SK-N-SH (cell line): ENCODE measurements around the gene NF2. TPM values are rescaled to one million over a fixed set of nuclear protein-coding genes. Genes with fewer than 3 reads are reported as not detected.

Source experiments
- CTCF ChIA-PET: fragments of 300-600, 350-600 bp; formaldehyde crosslinking; extraction: SDS; loops from one replicate; lab custom pipeline; 2021; lab: Yijun Ruan, JAX
- POLR2A ChIA-PET: fragments of 350-600 bp; sonication (Branson Sonifier 250); formaldehyde crosslinking; extraction: SDS; loops from one replicate; lab custom pipeline; 2020; ENCODE audit warnings: antibody characterized with exemption, inconsistent platforms; lab: Yijun Ruan, JAX
- DNase-seq: peaks from one replicate; pipeline ENCODE4 v3.0.0; 2012
- H2AFZ ChIP-seq: fragments of 200-600 bp; sonication (generic); 2 replicates; pipeline ENCODE4 v1.8.1; 2016; ENCODE audit warnings: antibody characterized with exemption, mild to moderate bottlenecking, low read depth
- H3F3A ChIP-seq: fragments of 200-600 bp; sonication (generic); replicated peaks from 2 replicates; pipeline ENCODE3; 2016; ENCODE audit warnings: antibody characterized with exemption, mild to moderate bottlenecking; ENCODE audit not compliant: insufficient read depth
- H3K27ac ChIP-seq, 2 experiments: fragments of 200-500 bp in 1 of 2; fragments of 200-600 bp in 1 of 2; sonication (Bioruptor generic) in 1 of 2; sonication (generic), shearing (Covaris generic) in 1 of 2; 2 replicates each; pipeline versions ENCODE4 v1.5.1 to v1.6.1; 2014 to 2016; ENCODE audit warnings: low read depth in 2 of 2, inconsistent platforms in 1 of 2, low read length in 1 of 2, mild to moderate bottlenecking in 1 of 2, mixed read lengths in 1 of 2
- H3K27me3 ChIP-seq: fragments of 200-600 bp; sonication (generic), shearing (Covaris generic); 2 replicates; pipeline ENCODE4 v1.6.1; 2016; ENCODE audit warnings: mixed run types; ENCODE audit not compliant: insufficient read depth
- H3K36me3 ChIP-seq, 2 experiments: fragments of 200-500 bp in 1 of 2; fragments of 200-600 bp in 1 of 2; sonication (Bioruptor generic) in 1 of 2; sonication (generic) in 1 of 2; replicated peaks in 1 of 2; 2 replicates each; pipeline versions ENCODE3 to v1.5.1; 2014 to 2016; ENCODE audit warnings: low read length in 1 of 2, mild to moderate bottlenecking in 1 of 2; ENCODE audit not compliant: insufficient read depth in 2 of 2, control insufficient read depth in 1 of 2
- H3K4me1 ChIP-seq, 2 experiments: fragments of 200-500 bp in 1 of 2; fragments of 200-600 bp in 1 of 2; sonication (Bioruptor generic) in 1 of 2; sonication (generic), shearing (Covaris generic) in 1 of 2; 2 replicates each; pipeline versions ENCODE4 v1.5.1 to v1.6.1; 2014 to 2016; ENCODE audit warnings: low read depth in 1 of 2, low read length in 1 of 2, mixed run types in 1 of 2; ENCODE audit not compliant: insufficient read depth in 2 of 2, control insufficient read depth in 1 of 2
- H3K4me2 ChIP-seq: fragments of 200-600 bp; sonication (generic), shearing (Covaris generic); 2 replicates; pipeline ENCODE4 v1.6.1; 2017; ENCODE audit warnings: mixed run types
- H3K4me3 ChIP-seq, 2 experiments: fragments of 200-500 bp in 1 of 2; fragments of 200-600 bp in 1 of 2; sonication (Bioruptor generic) in 1 of 2; sonication (generic), shearing (Covaris generic) in 1 of 2; 2 replicates each; pipeline versions ENCODE4 v1.5.1 to v1.8.1; 2014 to 2016; ENCODE audit warnings: low read depth in 2 of 2, inconsistent platforms in 1 of 2, low read length in 1 of 2, mild to moderate bottlenecking in 1 of 2, mixed read lengths in 1 of 2, moderate library complexity in 1 of 2
- H3K79me2 ChIP-seq: fragments of 200-600 bp; sonication (generic); 2 replicates; pipeline ENCODE4 v1.8.1; 2017; ENCODE audit warnings: mild to moderate bottlenecking; ENCODE audit not compliant: insufficient read depth
- H3K9ac ChIP-seq: fragments of 200-600 bp; sonication (generic); 2 replicates; pipeline ENCODE4 v1.6.1; 2017; ENCODE audit warnings: mixed run types
- H3K9me2 ChIP-seq: fragments of 200-600 bp; sonication (generic); 2 replicates; pipeline ENCODE4 v1.6.1; 2017; ENCODE audit warnings: mixed run types
- H3K9me3 ChIP-seq: fragments of 200-600 bp; sonication (generic); 2 replicates; pipeline ENCODE4 v1.6.1; 2017; ENCODE audit warnings: mixed run types, mild to moderate bottlenecking, moderate library complexity
- H4K20me1 ChIP-seq: fragments of 200-600 bp; sonication (generic); 2 replicates; pipeline ENCODE4 v1.6.1; 2017; ENCODE audit warnings: mild to moderate bottlenecking, mixed run types; ENCODE audit not compliant: insufficient read depth
- CHD2 ChIP-seq: fragments of 150-350 bp; IDR thresholded peaks from 2 replicates; pipeline ENCODE4 v1.6.1; 2018; ENCODE audit warnings: low read length; ENCODE audit not compliant: partially characterized antibody
- EZH2phosphoT487 ChIP-seq: fragments of 200-600 bp; sonication (generic); IDR thresholded peaks from 2 replicates; pipeline ENCODE4 v1.6.1; 2017; ENCODE audit warnings: low read depth, mixed run types, mild to moderate bottlenecking, antibody characterized with exemption, moderate library complexity, borderline replicate concordance
- FOXM1 ChIP-seq: IDR thresholded peaks from 2 replicates; pipeline ENCODE4 v1.4.0; 2012; ENCODE audit warnings: low read depth, mild to moderate bottlenecking
- GATA2 ChIP-seq: sonication (generic); formaldehyde crosslinking; IDR thresholded peaks from 2 replicates; pipeline ENCODE4 v1.5.0; 2020; ENCODE audit warnings: mild to moderate bottlenecking, missing genetic modification reagents
- IRF3 ChIP-seq: fragments of 150-350 bp; IDR thresholded peaks from 2 replicates; pipeline ENCODE4 v1.6.1; 2016; ENCODE audit warnings: mild to moderate bottlenecking, low read depth, low read length
- MEF2A ChIP-seq: IDR thresholded peaks from 2 replicates; pipeline ENCODE4 v1.4.0; 2012; ENCODE audit warnings: low read depth, borderline replicate concordance
- NRF1 ChIP-seq: IDR thresholded peaks from 2 replicates; pipeline ENCODE4 v1.6.1; 2012; ENCODE audit warnings: low read depth, mild to moderate bottlenecking, low read length
- PBX3 ChIP-seq: IDR thresholded peaks from 2 replicates; pipeline ENCODE4; 2012
- RXRA ChIP-seq: IDR thresholded peaks from 2 replicates; pipeline ENCODE4 v1.4.0; 2012; ENCODE audit warnings: low read depth, mild to moderate bottlenecking, borderline replicate concordance
- SIN3A ChIP-seq: IDR thresholded peaks from 2 replicates; pipeline ENCODE4 v1.6.1; 2012; ENCODE audit warnings: low read depth, mild to moderate bottlenecking, low read length, moderate library complexity, borderline replicate concordance
- TAF1 ChIP-seq: IDR thresholded peaks from 2 replicates; pipeline ENCODE4 v1.6.1; 2012; ENCODE audit warnings: low read depth, mild to moderate bottlenecking, low read length, moderate library complexity, borderline replicate concordance
- TEAD4 ChIP-seq: IDR thresholded peaks from 2 replicates; pipeline ENCODE4 v1.4.0; 2012; ENCODE audit warnings: mild to moderate bottlenecking, borderline replicate concordance; ENCODE audit not compliant: insufficient read depth
- YY1 ChIP-seq: IDR thresholded peaks from 2 replicates; pipeline ENCODE4 v1.4.0; 2012; ENCODE audit warnings: low read depth, mild to moderate bottlenecking
- ZBTB33 ChIP-seq: IDR thresholded peaks from 2 replicates; pipeline ENCODE4 v1.4.0; 2012; ENCODE audit warnings: low read depth, borderline replicate concordance
- WGBS: methylation state at CpG from one replicate; pipeline ENCODE4 v1.1.6; 2017; ENCODE audit warnings: low lambda C conversion rate; 5-methylcytosine and 5-hydroxymethylcytosine counted together
- polyA plus RNA-seq, 3 experiments: library from polyadenylated mRNA; depleted of rRNA; stranded (reverse); fragments of >200 nt; gene quantifications; 2 replicates each; pipeline ENCODE4 v1.2.3, GENCODE V29; 2012
- TF ChIP-seq, protein P1 (sequence below): fragments of 150-350 bp; IDR thresholded peaks from 2 replicates; pipeline ENCODE4 v1.6.1; 2017; ENCODE audit warnings: antibody characterized with exemption, low read length, low read depth, borderline replicate concordance
- TF ChIP-seq, protein P2 (sequence below): IDR thresholded peaks from 2 replicates; pipeline ENCODE4 v1.4.0; 2012; ENCODE audit warnings: low read depth

NF2 gene
- polyA plus RNA-seq, 1 of the 3 experiments (the other 2 are of a cell fraction) = 44.1 TPM

GRCh38 chr22:29712119-29712518 is 108.7 kb downstream of the NF2 start:
- Histone ChIP-seq H2AFZ (no peak overlapping the region), H3K4me3 (no peak overlapping the region)
- no peak for TF ChIP-seq ZBTB33
- TF ChIP-seq CHD2 = no peak
- TF ChIP-seq IRF3 = no peak
- TF ChIP-seq SIN3A = no peak
- TF ChIP-seq, protein P1, sequence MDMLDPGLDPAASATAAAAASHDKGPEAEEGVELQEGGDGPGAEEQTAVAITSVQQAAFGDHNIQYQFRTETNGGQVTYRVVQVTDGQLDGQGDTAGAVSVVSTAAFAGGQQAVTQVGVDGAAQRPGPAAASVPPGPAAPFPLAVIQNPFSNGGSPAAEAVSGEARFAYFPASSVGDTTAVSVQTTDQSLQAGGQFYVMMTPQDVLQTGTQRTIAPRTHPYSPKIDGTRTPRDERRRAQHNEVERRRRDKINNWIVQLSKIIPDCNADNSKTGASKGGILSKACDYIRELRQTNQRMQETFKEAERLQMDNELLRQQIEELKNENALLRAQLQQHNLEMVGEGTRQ = no peak
- no peak for TF ChIP-seq GATA2 (CRISPR knock-in tag)
- no peak for TF ChIP-seq TEAD4
- no peak for TF ChIP-seq TAF1
- no peak for TF ChIP-seq RXRA
- TF ChIP-seq NRF1 = no peak
- no peak for TF ChIP-seq MEF2A
- TF ChIP-seq, all 33 proteins: peak for 0
- Histone ChIP-seq H3K4me1 (peaks cover 0 to 71% of the 10 kb centered on the region in 2 experiments; a peak in 1 of 4 replicates), H3K27me3 (no peaks in the 10 kb centered on the region), H3K27ac (no peak overlapping the region; a peak in 1 of 4 replicates), H3K36me3 (no peaks in the 10 kb centered on the region), H3K79me2 (no peaks in the 10 kb centered on the region), H4K20me1 (peaks cover 6% of the 10 kb centered on the region; the same call in 1 of the 2 replicates), H3K9me2 (no peaks in the 10 kb centered on the region), H3K4me2 (no peak overlapping the region), H3K9me3 (no peaks in the 10 kb centered on the region), H3K9ac (no peak overlapping the region), H3F3A (no peaks in the 10 kb centered on the region)
- POLR2A ChIA-PET = interaction anchor here (0.7 to 1.7 kb wide), 3 partner anchors 8 to 10 kb away, joined by 4 to 5 read pairs (median 4); partner anchors contain the start of gene CABP7
- CTCF ChIA-PET = interaction anchor here (1.0 to 2.7 kb wide), 6 partner anchors 9 to 377 kb away, joined by 4 to 13 read pairs (median 6); no protein-coding TSS in a partner anchor
- 93% methylated on average over 2 of the region's 2 CpGs for WGBS
- no peak for DNase-seq

GRCh38 chr22:29713156-29713727 is 109.8 kb downstream of the NF2 start:
- Histone ChIP-seq H3K36me3 (no peaks in the 10 kb centered on the region), H3K4me3 (no peak overlapping the region), H3K9me3 (no peaks in the 10 kb centered on the region), H2AFZ (no peak overlapping the region), H3K27me3 (no peaks in the 10 kb centered on the region), H3K4me1 (peaks cover 0 to 72% of the 10 kb centered on the region in 2 experiments; a peak in 1 of 4 replicates), H3F3A (no peaks in the 10 kb centered on the region), H3K27ac (no peak overlapping the region), H3K4me2 (no peak overlapping the region), H4K20me1 (peaks cover 6% of the 10 kb centered on the region; the same call in 1 of the 2 replicates), H3K9ac (no peak overlapping the region), H3K79me2 (no peaks in the 10 kb centered on the region), H3K9me2 (no peaks in the 10 kb centered on the region)
- 80% methylated on average over 5 of the region's 8 CpGs for WGBS
- ChIA-PET POLR2A (no interaction called here), CTCF (interaction anchor here (1.6 kb wide), 1 partner anchor 24 kb away, joined by 8 read pairs; no protein-coding TSS in a partner anchor)
- no peak for DNase-seq
- no peak for TF ChIP-seq YY1
- no peak for TF ChIP-seq ZBTB33
- TF ChIP-seq, protein P2, sequence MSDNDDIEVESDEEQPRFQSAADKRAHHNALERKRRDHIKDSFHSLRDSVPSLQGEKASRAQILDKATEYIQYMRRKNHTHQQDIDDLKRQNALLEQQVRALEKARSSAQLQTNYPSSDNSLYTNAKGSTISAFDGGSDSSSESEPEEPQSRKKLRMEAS = no peak
- TF ChIP-seq, protein P1 = no peak
- no peak for TF ChIP-seq FOXM1
- TF ChIP-seq PBX3 = no peak
- TF ChIP-seq TEAD4 = no peak
- no peak for TF ChIP-seq EZH2phosphoT487
